SK-N-SH (cell line): ENCODE data around the gene MPPED2. TPM values are rescaled to one million over a fixed set of nuclear protein-coding genes. Genes with fewer than 3 reads are reported as not detected.

Source experiments
- CTCF ChIA-PET: fragments of 300-600, 350-600 bp; formaldehyde crosslinking; extraction: SDS; loops from one replicate; lab custom pipeline; 2021; lab: Yijun Ruan, JAX
- POLR2A ChIA-PET: fragments of 350-600 bp; sonication (Branson Sonifier 250); formaldehyde crosslinking; extraction: SDS; loops from one replicate; lab custom pipeline; 2020; ENCODE audit warnings: antibody characterized with exemption, inconsistent platforms; lab: Yijun Ruan, JAX
- DNase-seq: peaks from one replicate; pipeline ENCODE4 v3.0.0; 2012
- H2AFZ ChIP-seq: fragments of 200-600 bp; sonication (generic); 2 replicates; pipeline ENCODE4 v1.8.1; 2016; ENCODE audit warnings: antibody characterized with exemption, mild to moderate bottlenecking, low read depth
- H3F3A ChIP-seq: fragments of 200-600 bp; sonication (generic); replicated peaks from 2 replicates; pipeline ENCODE3; 2016; ENCODE audit warnings: antibody characterized with exemption, mild to moderate bottlenecking; ENCODE audit not compliant: insufficient read depth
- H3K27ac ChIP-seq, 2 experiments: fragments of 200-500 bp in 1 of 2; fragments of 200-600 bp in 1 of 2; sonication (Bioruptor generic) in 1 of 2; sonication (generic), shearing (Covaris generic) in 1 of 2; 2 replicates each; pipeline versions ENCODE4 v1.5.1 to v1.6.1; 2014 to 2016; ENCODE audit warnings: low read depth in 2 of 2, inconsistent platforms in 1 of 2, low read length in 1 of 2, mild to moderate bottlenecking in 1 of 2, mixed read lengths in 1 of 2
- H3K27me3 ChIP-seq: fragments of 200-600 bp; sonication (generic), shearing (Covaris generic); 2 replicates; pipeline ENCODE4 v1.6.1; 2016; ENCODE audit warnings: mixed run types; ENCODE audit not compliant: insufficient read depth
- H3K36me3 ChIP-seq, 2 experiments: fragments of 200-500 bp in 1 of 2; fragments of 200-600 bp in 1 of 2; sonication (Bioruptor generic) in 1 of 2; sonication (generic) in 1 of 2; replicated peaks in 1 of 2; 2 replicates each; pipeline versions ENCODE3 to v1.5.1; 2014 to 2016; ENCODE audit warnings: low read length in 1 of 2, mild to moderate bottlenecking in 1 of 2; ENCODE audit not compliant: insufficient read depth in 2 of 2, control insufficient read depth in 1 of 2
- H3K4me1 ChIP-seq, 2 experiments: fragments of 200-500 bp in 1 of 2; fragments of 200-600 bp in 1 of 2; sonication (Bioruptor generic) in 1 of 2; sonication (generic), shearing (Covaris generic) in 1 of 2; 2 replicates each; pipeline versions ENCODE4 v1.5.1 to v1.6.1; 2014 to 2016; ENCODE audit warnings: low read depth in 1 of 2, low read length in 1 of 2, mixed run types in 1 of 2; ENCODE audit not compliant: insufficient read depth in 2 of 2, control insufficient read depth in 1 of 2
- H3K4me2 ChIP-seq: fragments of 200-600 bp; sonication (generic), shearing (Covaris generic); 2 replicates; pipeline ENCODE4 v1.6.1; 2017; ENCODE audit warnings: mixed run types
- H3K4me3 ChIP-seq, 2 experiments: fragments of 200-500 bp in 1 of 2; fragments of 200-600 bp in 1 of 2; sonication (Bioruptor generic) in 1 of 2; sonication (generic), shearing (Covaris generic) in 1 of 2; 2 replicates each; pipeline versions ENCODE4 v1.5.1 to v1.8.1; 2014 to 2016; ENCODE audit warnings: low read depth in 2 of 2, inconsistent platforms in 1 of 2, low read length in 1 of 2, mild to moderate bottlenecking in 1 of 2, mixed read lengths in 1 of 2, moderate library complexity in 1 of 2
- H3K79me2 ChIP-seq: fragments of 200-600 bp; sonication (generic); 2 replicates; pipeline ENCODE4 v1.8.1; 2017; ENCODE audit warnings: mild to moderate bottlenecking; ENCODE audit not compliant: insufficient read depth
- H3K9ac ChIP-seq: fragments of 200-600 bp; sonication (generic); 2 replicates; pipeline ENCODE4 v1.6.1; 2017; ENCODE audit warnings: mixed run types
- H3K9me2 ChIP-seq: fragments of 200-600 bp; sonication (generic); 2 replicates; pipeline ENCODE4 v1.6.1; 2017; ENCODE audit warnings: mixed run types
- H3K9me3 ChIP-seq: fragments of 200-600 bp; sonication (generic); 2 replicates; pipeline ENCODE4 v1.6.1; 2017; ENCODE audit warnings: mixed run types, mild to moderate bottlenecking, moderate library complexity
- H4K20me1 ChIP-seq: fragments of 200-600 bp; sonication (generic); 2 replicates; pipeline ENCODE4 v1.6.1; 2017; ENCODE audit warnings: mild to moderate bottlenecking, mixed run types; ENCODE audit not compliant: insufficient read depth
- CHD2 ChIP-seq: fragments of 150-350 bp; IDR thresholded peaks from 2 replicates; pipeline ENCODE4 v1.6.1; 2018; ENCODE audit warnings: low read length; ENCODE audit not compliant: partially characterized antibody
- ELF1 ChIP-seq: IDR thresholded peaks from 2 replicates; pipeline ENCODE4 v1.4.0; 2012
- FOSL2 ChIP-seq: IDR thresholded peaks from 2 replicates; pipeline ENCODE4 v1.4.0; 2012; ENCODE audit warnings: low read depth, mild to moderate bottlenecking, moderate library complexity, borderline replicate concordance
- FOXJ3 ChIP-seq: sonication (generic); formaldehyde crosslinking; IDR thresholded peaks from 2 replicates; pipeline ENCODE4 v1.5.1; 2020; ENCODE audit warnings: mild to moderate bottlenecking, missing genetic modification reagents
- GATA2 ChIP-seq: sonication (generic); formaldehyde crosslinking; IDR thresholded peaks from 2 replicates; pipeline ENCODE4 v1.5.0; 2020; ENCODE audit warnings: mild to moderate bottlenecking, missing genetic modification reagents
- MXI1 ChIP-seq: IDR thresholded peaks from 2 replicates; pipeline ENCODE4 v1.6.1; 2012; ENCODE audit warnings: mild to moderate bottlenecking, low read depth, low read length, improper control_type of control experiment
- POLR2AphosphoS5 ChIP-seq: IDR thresholded peaks from 2 replicates; pipeline ENCODE4 v1.6.1; 2012; ENCODE audit warnings: low read depth, low read length
- RCOR1 ChIP-seq: fragments of 150-350 bp; IDR thresholded peaks from 2 replicates; pipeline ENCODE4 v1.6.1; 2017; ENCODE audit warnings: antibody characterized with exemption, low read length
- RFX5 ChIP-seq: IDR thresholded peaks from 2 replicates; pipeline ENCODE4 v1.6.1; 2012; ENCODE audit warnings: mild to moderate bottlenecking, improper control_type of control experiment, low read length
- SIN3A ChIP-seq: IDR thresholded peaks from 2 replicates; pipeline ENCODE4 v1.6.1; 2012; ENCODE audit warnings: low read depth, mild to moderate bottlenecking, low read length, moderate library complexity, borderline replicate concordance
- SMC3 ChIP-seq: IDR thresholded peaks from 2 replicates; pipeline ENCODE4 v1.6.1; 2012; ENCODE audit warnings: low read depth, low read length, improper control_type of control experiment
- TAF1 ChIP-seq: IDR thresholded peaks from 2 replicates; pipeline ENCODE4 v1.6.1; 2012; ENCODE audit warnings: low read depth, mild to moderate bottlenecking, low read length, moderate library complexity, borderline replicate concordance
- TCF12 ChIP-seq: IDR thresholded peaks from 2 replicates; pipeline ENCODE4 v1.4.0; 2012
- TEAD4 ChIP-seq: IDR thresholded peaks from 2 replicates; pipeline ENCODE4 v1.4.0; 2012; ENCODE audit warnings: mild to moderate bottlenecking, borderline replicate concordance; ENCODE audit not compliant: insufficient read depth
- YY1 ChIP-seq: IDR thresholded peaks from 2 replicates; pipeline ENCODE4 v1.4.0; 2012; ENCODE audit warnings: low read depth, mild to moderate bottlenecking
- WGBS: methylation state at CpG from one replicate; pipeline ENCODE4 v1.1.6; 2017; ENCODE audit warnings: low lambda C conversion rate; 5-methylcytosine and 5-hydroxymethylcytosine counted together
- polyA plus RNA-seq, 3 experiments: library from polyadenylated mRNA; depleted of rRNA; stranded (reverse); fragments of >200 nt; gene quantifications; 2 replicates each; pipeline ENCODE4 v1.2.3, GENCODE V29; 2012
- TF ChIP-seq, protein P1 (sequence below): IDR thresholded peaks from 2 replicates; pipeline ENCODE4 v1.4.0; 2012; ENCODE audit warnings: low read depth, borderline replicate concordance
- TF ChIP-seq, protein P2 (sequence below): fragments of 150-350 bp; IDR thresholded peaks from 2 replicates; pipeline ENCODE4 v1.6.1; 2017; ENCODE audit warnings: antibody characterized with exemption, low read length, low read depth, borderline replicate concordance
- TF ChIP-seq, protein P3 (sequence below): IDR thresholded peaks from 2 replicates; pipeline ENCODE4 v1.4.0; 2012; ENCODE audit warnings: low read depth, borderline replicate concordance
- TF ChIP-seq, protein P4 (sequence below): IDR thresholded peaks from 2 replicates; pipeline ENCODE4 v1.6.1; 2012; ENCODE audit warnings: mild to moderate bottlenecking, low read depth, low read length, moderate library complexity

MPPED2 gene
- polyA plus RNA-seq, 1 of the 3 experiments (the other 2 are of a cell fraction) = 0.05 TPM

DNA sequence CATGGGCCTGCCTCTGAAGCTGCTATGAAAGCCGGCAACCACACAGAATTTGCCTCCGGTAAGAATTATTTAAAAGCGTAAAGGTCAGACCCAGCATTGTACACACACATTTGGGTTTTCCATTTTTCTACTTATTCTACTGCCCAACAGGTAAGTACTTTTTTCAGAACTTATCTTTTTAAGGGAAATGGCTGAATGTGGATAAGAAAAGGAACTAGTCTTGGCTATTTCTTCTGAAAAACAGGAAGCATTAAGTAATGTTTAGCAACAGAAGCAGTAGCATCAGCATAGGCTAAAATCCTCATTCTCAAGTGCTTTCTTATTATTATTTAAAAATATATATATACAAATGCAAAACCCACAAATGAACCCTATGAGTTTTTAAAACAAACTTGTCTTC, 103.1 kb downstream of the MPPED2 start:
- Histone ChIP-seq H3K27me3 (no peaks in the 10 kb centered on the region), H3K9me3 (no peaks in the 10 kb centered on the region), H3K27ac (no peak overlapping the region), H3K36me3 (no peaks in the 10 kb centered on the region), H2AFZ (no peak overlapping the region), H3K4me1 (peaks cover 0 to 21% of the 10 kb centered on the region in 2 experiments; a peak in 2 of 4 replicates), H3K4me2 (no peak overlapping the region), H3K79me2 (no peaks in the 10 kb centered on the region), H4K20me1 (no peaks in the 10 kb centered on the region), H3K9me2 (no peaks in the 10 kb centered on the region), H3F3A (no peaks in the 10 kb centered on the region), H3K4me3 (no peak overlapping the region), H3K9ac (no peak overlapping the region)
- ChIA-PET CTCF (no interaction called here), POLR2A (no interaction called here)
- DNase-seq = no peak
- WGBS = 13% methylated on average over 3 of the region's 3 CpGs
- TF ChIP-seq, protein P1, sequence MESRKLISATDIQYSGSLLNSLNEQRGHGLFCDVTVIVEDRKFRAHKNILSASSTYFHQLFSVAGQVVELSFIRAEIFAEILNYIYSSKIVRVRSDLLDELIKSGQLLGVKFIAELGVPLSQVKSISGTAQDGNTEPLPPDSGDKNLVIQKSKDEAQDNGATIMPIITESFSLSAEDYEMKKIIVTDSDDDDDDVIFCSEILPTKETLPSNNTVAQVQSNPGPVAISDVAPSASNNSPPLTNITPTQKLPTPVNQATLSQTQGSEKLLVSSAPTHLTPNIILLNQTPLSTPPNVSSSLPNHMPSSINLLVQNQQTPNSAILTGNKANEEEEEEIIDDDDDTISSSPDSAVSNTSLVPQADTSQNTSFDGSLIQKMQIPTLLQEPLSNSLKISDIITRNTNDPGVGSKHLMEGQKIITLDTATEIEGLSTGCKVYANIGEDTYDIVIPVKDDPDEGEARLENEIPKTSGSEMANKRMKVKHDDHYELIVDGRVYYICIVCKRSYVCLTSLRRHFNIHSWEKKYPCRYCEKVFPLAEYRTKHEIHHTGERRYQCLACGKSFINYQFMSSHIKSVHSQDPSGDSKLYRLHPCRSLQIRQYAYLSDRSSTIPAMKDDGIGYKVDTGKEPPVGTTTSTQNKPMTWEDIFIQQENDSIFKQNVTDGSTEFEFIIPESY = no peak
- TF ChIP-seq CHD2 (no peak), RFX5 (no peak), SIN3A (no peak), ELF1 (no peak)
- TF ChIP-seq, protein P2, sequence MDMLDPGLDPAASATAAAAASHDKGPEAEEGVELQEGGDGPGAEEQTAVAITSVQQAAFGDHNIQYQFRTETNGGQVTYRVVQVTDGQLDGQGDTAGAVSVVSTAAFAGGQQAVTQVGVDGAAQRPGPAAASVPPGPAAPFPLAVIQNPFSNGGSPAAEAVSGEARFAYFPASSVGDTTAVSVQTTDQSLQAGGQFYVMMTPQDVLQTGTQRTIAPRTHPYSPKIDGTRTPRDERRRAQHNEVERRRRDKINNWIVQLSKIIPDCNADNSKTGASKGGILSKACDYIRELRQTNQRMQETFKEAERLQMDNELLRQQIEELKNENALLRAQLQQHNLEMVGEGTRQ = no peak

DNA sequence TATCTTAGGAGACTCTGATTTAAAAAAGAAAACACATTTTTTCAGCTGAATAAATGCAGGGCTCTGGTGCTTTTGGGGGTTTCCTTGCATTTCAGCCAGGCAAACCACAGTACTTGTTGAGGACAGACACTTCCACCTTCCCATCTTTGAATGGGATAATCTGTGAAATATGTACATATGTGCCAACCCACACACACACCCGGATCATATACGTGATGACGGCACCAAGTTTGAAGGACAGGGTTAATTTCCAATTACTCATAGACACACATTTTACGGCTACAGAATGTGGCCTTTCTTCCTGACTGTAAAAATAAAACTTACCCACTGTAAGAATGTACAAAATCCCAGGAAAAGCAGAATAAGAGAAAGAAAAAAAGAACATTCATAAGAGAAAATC, 104.4 kb downstream of the MPPED2 start:
- CTCF ChIA-PET = no interaction called here
- no peaks in the 10 kb centered on the region for H3F3A ChIP-seq
- H3K9me3 ChIP-seq = no peaks in the 10 kb centered on the region
- no peaks in the 10 kb centered on the region for H3K79me2 ChIP-seq
- no peaks in the 10 kb centered on the region for H3K36me3 ChIP-seq
- no peak overlapping the region for H3K9ac ChIP-seq
- H3K4me2 ChIP-seq = no peak overlapping the region
- H3K4me1 ChIP-seq = peaks cover 0 to 18% of the 10 kb centered on the region in 2 experiments; a peak in 2 of 4 replicates
- H3K27me3 ChIP-seq = no peaks in the 10 kb centered on the region
- H2AFZ ChIP-seq = no peak overlapping the region
- no peaks in the 10 kb centered on the region for H4K20me1 ChIP-seq
- no peak for DNase-seq
- POLR2A ChIA-PET = no interaction called here
- no peaks in the 10 kb centered on the region for H3K9me2 ChIP-seq
- H3K4me3 ChIP-seq = no peak overlapping the region
- WGBS = 56% methylated on average over 4 of the region's 4 CpGs
- H3K27ac ChIP-seq = no peak overlapping the region
- no peak for TF ChIP-seq TAF1
- no peak for TF ChIP-seq POLR2AphosphoS5
- no peak for TF ChIP-seq MXI1
- TF ChIP-seq, protein P2 = no peak
- TF ChIP-seq, protein P3, sequence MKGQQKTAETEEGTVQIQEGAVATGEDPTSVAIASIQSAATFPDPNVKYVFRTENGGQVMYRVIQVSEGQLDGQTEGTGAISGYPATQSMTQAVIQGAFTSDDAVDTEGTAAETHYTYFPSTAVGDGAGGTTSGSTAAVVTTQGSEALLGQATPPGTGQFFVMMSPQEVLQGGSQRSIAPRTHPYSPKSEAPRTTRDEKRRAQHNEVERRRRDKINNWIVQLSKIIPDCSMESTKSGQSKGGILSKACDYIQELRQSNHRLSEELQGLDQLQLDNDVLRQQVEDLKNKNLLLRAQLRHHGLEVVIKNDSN = no peak
- no peak for TF ChIP-seq ELF1
- no peak for TF ChIP-seq FOSL2
- TF ChIP-seq SMC3 = no peak
- no peak for TF ChIP-seq GATA2 (CRISPR knock-in tag)
- TF ChIP-seq, protein P4, sequence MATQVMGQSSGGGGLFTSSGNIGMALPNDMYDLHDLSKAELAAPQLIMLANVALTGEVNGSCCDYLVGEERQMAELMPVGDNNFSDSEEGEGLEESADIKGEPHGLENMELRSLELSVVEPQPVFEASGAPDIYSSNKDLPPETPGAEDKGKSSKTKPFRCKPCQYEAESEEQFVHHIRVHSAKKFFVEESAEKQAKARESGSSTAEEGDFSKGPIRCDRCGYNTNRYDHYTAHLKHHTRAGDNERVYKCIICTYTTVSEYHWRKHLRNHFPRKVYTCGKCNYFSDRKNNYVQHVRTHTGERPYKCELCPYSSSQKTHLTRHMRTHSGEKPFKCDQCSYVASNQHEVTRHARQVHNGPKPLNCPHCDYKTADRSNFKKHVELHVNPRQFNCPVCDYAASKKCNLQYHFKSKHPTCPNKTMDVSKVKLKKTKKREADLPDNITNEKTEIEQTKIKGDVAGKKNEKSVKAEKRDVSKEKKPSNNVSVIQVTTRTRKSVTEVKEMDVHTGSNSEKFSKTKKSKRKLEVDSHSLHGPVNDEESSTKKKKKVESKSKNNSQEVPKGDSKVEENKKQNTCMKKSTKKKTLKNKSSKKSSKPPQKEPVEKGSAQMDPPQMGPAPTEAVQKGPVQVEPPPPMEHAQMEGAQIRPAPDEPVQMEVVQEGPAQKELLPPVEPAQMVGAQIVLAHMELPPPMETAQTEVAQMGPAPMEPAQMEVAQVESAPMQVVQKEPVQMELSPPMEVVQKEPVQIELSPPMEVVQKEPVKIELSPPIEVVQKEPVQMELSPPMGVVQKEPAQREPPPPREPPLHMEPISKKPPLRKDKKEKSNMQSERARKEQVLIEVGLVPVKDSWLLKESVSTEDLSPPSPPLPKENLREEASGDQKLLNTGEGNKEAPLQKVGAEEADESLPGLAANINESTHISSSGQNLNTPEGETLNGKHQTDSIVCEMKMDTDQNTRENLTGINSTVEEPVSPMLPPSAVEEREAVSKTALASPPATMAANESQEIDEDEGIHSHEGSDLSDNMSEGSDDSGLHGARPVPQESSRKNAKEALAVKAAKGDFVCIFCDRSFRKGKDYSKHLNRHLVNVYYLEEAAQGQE = no peak
- no peak for TF ChIP-seq RCOR1
- no peak for TF ChIP-seq FOXJ3 (CRISPR knock-in tag)
- TF ChIP-seq TCF12 = no peak
- no peak for TF ChIP-seq YY1
- TF ChIP-seq TEAD4 = no peak
- TF ChIP-seq, all 33 proteins: peak for 0
